CD4-positive, alpha-beta T cell (primary cell): ENCODE measurements around the gene PDE7B. TPM values are rescaled to one million over a fixed set of nuclear protein-coding genes. Genes with fewer than 3 reads are reported as not detected.

Experiments used
- ATAC-seq: fragments of 200-7000 bp; cut with Tn5 transposase; one replicate; pipeline ENCODE4 v1.10.0; 2022; ENCODE audit warnings: mild to moderate bottlenecking; ENCODE audit not compliant: poor library complexity
- CTCF ChIA-PET: fragments of 350-600 bp; sonication (Branson Sonifier 250); formaldehyde crosslinking; loops from one replicate; lab custom pipeline; 2021; ENCODE audit warnings: antibody characterized with exemption, inconsistent platforms; lab: Charles Lee
- POLR2A ChIA-PET: fragments of 350-600 bp; sonication (Branson Sonifier 250); formaldehyde crosslinking; loops from one replicate; lab custom pipeline; 2021; ENCODE audit warnings: antibody characterized with exemption, inconsistent platforms; lab: Charles Lee
- DNase-seq, 14 experiments: peaks; one replicate each; pipeline ENCODE4 v3.0.0-alpha.2; 2013 to 2020; ENCODE audit warnings: mixed read lengths in 2 of 14
- H3K27ac ChIP-seq, 2 donors: one replicate each; pipeline versions ENCODE4 v1.5.1 to v1.7.0; 2013; ENCODE audit warnings: low read length in 2 of 2, low read depth in 1 of 2, mild to moderate bottlenecking in 1 of 2
- H3K27me3 ChIP-seq, 2 experiments: 1 replicate in 1 of 2; 2 replicates in 1 of 2; pipeline versions ENCODE4 v1.6.1 to v1.7.0; 2013; ENCODE audit warnings: low read length in 2 of 2, control low read depth in 1 of 2, mild to moderate bottlenecking in 1 of 2, moderate library complexity in 1 of 2; ENCODE audit not compliant: insufficient read depth in 2 of 2, control insufficient read depth in 1 of 2
- H3K36me3 ChIP-seq: one replicate; pipeline ENCODE4 v1.6.1; 2013; ENCODE audit warnings: low read length, control low read depth; ENCODE audit not compliant: insufficient read depth
- H3K4me1 ChIP-seq: one replicate; pipeline ENCODE4 v1.6.1; 2013; ENCODE audit warnings: low read length, control low read depth; ENCODE audit not compliant: insufficient read depth
- H3K4me3 ChIP-seq: one replicate; pipeline ENCODE4 v1.5.1; 2013; ENCODE audit warnings: mild to moderate bottlenecking, low read length, moderate library complexity
- H3K9me3 ChIP-seq, 2 experiments: 1 replicate in 1 of 2; 2 replicates in 1 of 2; pipeline versions ENCODE4 v1.6.1 to v1.7.0; 2013; ENCODE audit warnings: low read length in 2 of 2, mild to moderate bottlenecking in 2 of 2, control low read depth in 1 of 2, moderate library complexity in 1 of 2; ENCODE audit not compliant: control insufficient read depth in 1 of 2, insufficient read depth in 1 of 2
- H3K27ac Mint-ChIP-seq: one replicate; pipeline ENCODE4 v1.8.0; 2020; ENCODE audit warnings: mixed read lengths
- H3K27me3 Mint-ChIP-seq: one replicate; pipeline ENCODE4 v1.8.0; 2021; ENCODE audit warnings: mixed read lengths
- H3K36me3 Mint-ChIP-seq: one replicate; pipeline ENCODE4 v1.8.0; 2021; ENCODE audit warnings: low read depth, mixed read lengths
- H3K4me1 Mint-ChIP-seq: one replicate; pipeline ENCODE4 v1.8.0; 2021; ENCODE audit warnings: low read depth, mixed read lengths
- H3K4me3 Mint-ChIP-seq: one replicate; pipeline ENCODE4 v1.8.0; 2020; ENCODE audit warnings: mild to moderate bottlenecking, mixed read lengths
- H3K9me3 Mint-ChIP-seq: one replicate; pipeline ENCODE4 v1.8.0; 2020; ENCODE audit warnings: mixed read lengths
- CTCF ChIP-seq: fragments of 200-600 bp; IDR thresholded peaks from one replicate; pipeline ENCODE4 v1.8.0; 2022; ENCODE audit warnings: antibody characterized with exemption, mild to moderate bottlenecking
- intact Hi-C, 2 experiments: fragments of 100-400 bp; cut with DNase I in 1 of 2; cut with micrococcal nuclease in 1 of 2; formaldehyde crosslinking; loops; one replicate each; pipeline versions ENCODE4 v1.15.1 to v1.9.0; 2023 to 2025; cut with DNase I, micrococcal nuclease
- total RNA-seq, 174 experiments: library from RNA in 2 of 174; stranded (reverse) in 2 of 174; gene quantifications; one replicate each; pipeline ENCODE4 v1.2.3 and lab custom pipeline; 2021 to 2026

Gene PDE7B
- total RNA-seq, 2 experiments from 2014 or later = 0.25 to 0.34 TPM

DNA sequence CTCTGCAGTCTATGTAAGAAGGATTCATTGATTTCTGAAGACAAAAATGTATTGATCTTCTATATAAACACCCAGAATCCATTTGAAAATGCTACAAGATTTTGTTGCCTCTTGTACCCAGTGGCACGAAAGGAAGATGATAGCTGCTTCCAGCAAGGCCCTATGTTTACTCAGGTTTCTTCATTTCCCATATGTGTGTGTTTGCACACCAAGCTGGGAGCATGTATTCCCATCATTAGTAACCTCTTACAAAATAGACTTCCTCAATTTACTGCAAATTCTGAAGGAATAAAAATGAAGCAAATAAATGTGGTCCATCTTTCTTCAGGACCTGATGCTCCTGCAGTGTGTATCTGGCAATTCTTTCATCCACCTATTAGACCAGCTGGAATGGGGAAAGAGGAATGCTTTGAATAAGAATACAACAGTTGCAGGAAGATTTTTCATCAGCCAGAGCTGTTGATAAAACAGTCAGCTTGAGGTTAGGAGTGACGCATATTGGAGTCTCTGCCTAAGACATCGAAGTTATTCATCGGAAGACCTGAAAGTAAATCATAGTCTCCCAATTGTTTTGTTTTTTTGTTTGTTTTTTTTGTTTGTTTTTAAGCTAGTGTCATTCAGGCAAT lies 132.3 kb downstream of the PDE7B start:
- H3K4me1 Mint-ChIP-seq = no peaks in the 10 kb centered on the region
- DNase-seq (no peak), ATAC-seq (no peak)
- no peak overlapping the region for H3K4me3 Mint-ChIP-seq
- ChIA-PET CTCF (no interaction called here), POLR2A (no interaction called here)
- Histone ChIP-seq H3K4me1 (no peaks in the 10 kb centered on the region), H3K36me3 (no peaks in the 10 kb centered on the region), H3K27me3 (no peaks in the 10 kb centered on the region), H3K9me3 (no peaks in the 10 kb centered on the region), H3K27ac (no peak overlapping the region), H3K4me3 (no peak overlapping the region)
- H3K36me3 Mint-ChIP-seq = no peaks in the 10 kb centered on the region
- H3K27me3 Mint-ChIP-seq = no peaks in the 10 kb centered on the region
- no peak for TF ChIP-seq CTCF
- peaks cover 3% of the 10 kb centered on the region for H3K9me3 Mint-ChIP-seq
- H3K27ac Mint-ChIP-seq = no peak overlapping the region
- intact Hi-C loops = no loop called here

DNA sequence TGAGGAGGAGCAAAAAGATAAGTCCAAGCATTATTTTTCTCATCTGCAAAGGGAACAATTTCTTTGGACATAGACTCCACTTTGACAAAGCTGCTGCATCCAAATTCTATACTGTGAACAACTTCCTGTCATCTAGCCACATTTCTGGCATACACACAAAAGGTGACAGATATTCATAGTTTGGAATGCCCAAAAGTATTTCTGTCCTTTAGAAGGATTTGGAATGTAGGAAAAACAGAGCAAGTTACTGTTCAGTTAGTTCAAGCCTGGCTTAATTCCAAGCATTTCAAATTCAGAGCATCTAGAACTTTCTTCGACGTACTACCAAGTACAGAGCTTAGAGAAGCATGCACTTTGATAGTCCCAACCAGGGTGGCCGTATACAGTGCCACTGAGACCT lies 134.0 kb downstream of the PDE7B start:
- H3K4me3 ChIP-seq = no peak overlapping the region
- ChIA-PET POLR2A (no interaction called here), CTCF (no interaction called here)
- no peak for TF ChIP-seq CTCF
- Mint-ChIP-seq H3K27ac (no peak overlapping the region), H3K27me3 (no peaks in the 10 kb centered on the region), H3K36me3 (no peaks in the 10 kb centered on the region), H3K4me1 (no peaks in the 10 kb centered on the region), H3K4me3 (no peak overlapping the region), H3K9me3 (no peaks in the 10 kb centered on the region)
- no peaks in the 10 kb centered on the region for H3K27me3 ChIP-seq
- no peaks in the 10 kb centered on the region for H3K36me3 ChIP-seq
- no peak overlapping the region for H3K27ac ChIP-seq
- no peaks in the 10 kb centered on the region for H3K4me1 ChIP-seq
- no peak for DNase-seq
- intact Hi-C loops = no loop called here
- H3K9me3 ChIP-seq = no peaks in the 10 kb centered on the region
- no peak for ATAC-seq

GRCh38 chr6:135987226-135987625 lies 135.7 kb downstream of the PDE7B start:
- Histone ChIP-seq H3K9me3 (no peaks in the 10 kb centered on the region), H3K36me3 (no peaks in the 10 kb centered on the region), H3K4me1 (no peaks in the 10 kb centered on the region), H3K4me3 (no peak overlapping the region), H3K27me3 (no peaks in the 10 kb centered on the region), H3K27ac (no peak overlapping the region)
- ATAC-seq (no peak), DNase-seq (no peak)
- no peak overlapping the region for H3K27ac Mint-ChIP-seq
- no peaks in the 10 kb centered on the region for H3K27me3 Mint-ChIP-seq
- intact Hi-C loops = no loop called here
- H3K4me3 Mint-ChIP-seq = no peak overlapping the region
- CTCF ChIA-PET = no interaction called here
- H3K36me3 Mint-ChIP-seq = no peaks in the 10 kb centered on the region
- POLR2A ChIA-PET = no interaction called here
- no peak for TF ChIP-seq CTCF
- no peaks in the 10 kb centered on the region for H3K9me3 Mint-ChIP-seq
- no peaks in the 10 kb centered on the region for H3K4me1 Mint-ChIP-seq
